ENCODE results near the gene SCNN1G.
"Not testable (repeated sequence)": the region's sequence is repeated elsewhere in the genome, so short reads cannot be mapped to it uniquely, and the experiment has no call there.

SCNN1G gene, protein sequence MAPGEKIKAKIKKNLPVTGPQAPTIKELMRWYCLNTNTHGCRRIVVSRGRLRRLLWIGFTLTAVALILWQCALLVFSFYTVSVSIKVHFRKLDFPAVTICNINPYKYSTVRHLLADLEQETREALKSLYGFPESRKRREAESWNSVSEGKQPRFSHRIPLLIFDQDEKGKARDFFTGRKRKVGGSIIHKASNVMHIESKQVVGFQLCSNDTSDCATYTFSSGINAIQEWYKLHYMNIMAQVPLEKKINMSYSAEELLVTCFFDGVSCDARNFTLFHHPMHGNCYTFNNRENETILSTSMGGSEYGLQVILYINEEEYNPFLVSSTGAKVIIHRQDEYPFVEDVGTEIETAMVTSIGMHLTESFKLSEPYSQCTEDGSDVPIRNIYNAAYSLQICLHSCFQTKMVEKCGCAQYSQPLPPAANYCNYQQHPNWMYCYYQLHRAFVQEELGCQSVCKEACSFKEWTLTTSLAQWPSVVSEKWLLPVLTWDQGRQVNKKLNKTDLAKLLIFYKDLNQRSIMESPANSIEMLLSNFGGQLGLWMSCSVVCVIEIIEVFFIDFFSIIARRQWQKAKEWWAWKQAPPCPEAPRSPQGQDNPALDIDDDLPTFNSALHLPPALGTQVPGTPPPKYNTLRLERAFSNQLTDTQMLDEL

DNA sequence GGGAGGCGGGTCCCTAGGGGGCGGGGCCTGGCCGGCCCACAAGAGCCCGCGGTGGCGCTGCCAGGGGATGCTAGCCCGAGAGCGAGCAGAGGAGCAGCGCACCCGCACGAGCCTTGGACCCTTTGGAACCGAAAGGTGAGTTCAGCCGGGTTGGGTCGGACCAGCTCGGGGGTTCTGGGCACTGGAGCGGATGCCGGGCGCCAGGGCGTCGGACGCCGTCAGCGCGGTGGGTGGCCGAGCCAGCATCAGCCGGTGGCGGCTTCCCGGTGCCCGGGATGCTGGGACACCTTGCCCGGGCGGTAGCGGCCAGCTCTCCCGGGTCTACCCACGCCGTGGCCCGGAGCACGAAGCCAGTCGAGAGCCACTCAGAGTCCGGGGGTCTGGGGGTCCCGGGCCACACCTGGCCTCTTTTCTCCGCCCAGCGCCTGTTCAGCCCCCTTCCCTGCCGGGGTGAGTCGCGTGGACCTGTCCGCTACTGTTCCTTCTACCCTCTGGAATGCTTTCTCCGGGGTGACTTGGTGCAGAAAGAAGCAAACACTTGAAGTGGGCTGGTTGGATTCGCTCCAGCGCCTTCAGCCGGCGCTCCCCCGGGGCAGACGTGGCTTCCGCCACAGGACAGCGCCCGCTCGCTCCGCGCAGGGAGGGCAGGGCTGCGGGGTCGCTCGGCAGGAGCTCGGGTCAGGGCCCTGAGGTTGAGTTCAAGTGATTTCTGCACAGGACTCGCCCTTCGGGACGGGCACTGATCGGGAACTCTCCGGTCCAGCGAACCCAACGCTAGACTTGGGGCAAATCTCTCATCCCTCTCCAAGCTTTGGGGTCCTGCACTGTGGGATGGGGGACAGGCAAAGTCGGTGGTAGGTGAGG, at the start of gene SCNN1G:
SCNN1G (plus strand) TSS at position 67 of the 864 bp plus-strand sequence. CDS start 3,527 bp downstream, outside the sequence.
- no peak for DNase-seq

DNA sequence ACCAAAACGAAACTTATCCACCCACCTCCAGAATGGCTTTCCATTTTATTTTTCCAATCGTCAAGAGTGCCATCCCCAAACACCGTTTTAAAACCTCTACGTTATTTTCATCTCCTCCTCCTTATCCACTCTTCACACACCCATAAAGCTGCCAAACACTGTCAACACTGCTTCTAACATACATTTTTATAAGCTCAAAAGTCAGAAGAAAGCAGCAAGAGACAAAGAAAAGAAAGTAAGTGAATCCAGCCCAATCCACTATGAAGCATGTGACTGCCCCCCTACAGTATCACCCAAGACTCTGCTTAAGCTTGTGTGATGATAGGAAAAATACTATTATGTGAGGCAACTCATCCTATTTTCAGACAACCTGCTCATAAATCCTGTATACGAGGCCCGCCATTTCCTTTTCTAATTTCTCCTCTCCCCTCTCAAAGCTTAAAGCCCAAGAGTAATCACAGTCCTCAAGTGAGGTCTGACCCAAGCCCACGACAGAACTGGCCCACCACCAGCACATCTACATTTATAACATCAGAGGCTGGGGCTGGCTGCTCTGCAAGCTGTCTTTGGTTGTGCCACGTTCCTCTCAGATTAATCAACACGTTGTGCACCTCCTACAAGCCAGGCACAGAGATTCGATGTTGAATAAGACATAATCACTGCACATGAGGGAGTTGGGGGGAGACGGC, 49.6 kb upstream of the SCNN1G start:
- no peak for DNase-seq

DNA sequence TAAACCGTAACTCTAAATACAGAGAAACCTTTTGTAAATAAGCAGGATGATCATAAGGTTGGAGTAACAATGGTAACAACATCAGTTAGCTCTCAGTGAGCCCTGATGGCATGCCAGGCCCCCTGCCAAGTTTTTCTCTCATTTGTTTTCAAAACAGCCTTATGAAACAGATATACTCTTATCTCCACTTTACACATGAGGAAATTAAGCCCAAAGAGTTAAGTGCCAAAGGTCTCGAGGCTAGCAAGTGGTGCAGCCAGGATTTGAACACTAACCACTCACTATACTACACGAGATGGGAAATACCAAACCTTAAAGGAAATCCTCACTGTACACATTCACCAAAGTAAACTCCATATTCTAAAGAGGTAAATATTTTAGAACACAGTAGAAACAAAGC, 48.3 kb upstream of the SCNN1G start:
- DNase-seq, result no peak

- DNase-seq, result no peak
Observed at GRCh38 chr16:23137256-23137655, 45.3 kb upstream of the SCNN1G start.

DNA sequence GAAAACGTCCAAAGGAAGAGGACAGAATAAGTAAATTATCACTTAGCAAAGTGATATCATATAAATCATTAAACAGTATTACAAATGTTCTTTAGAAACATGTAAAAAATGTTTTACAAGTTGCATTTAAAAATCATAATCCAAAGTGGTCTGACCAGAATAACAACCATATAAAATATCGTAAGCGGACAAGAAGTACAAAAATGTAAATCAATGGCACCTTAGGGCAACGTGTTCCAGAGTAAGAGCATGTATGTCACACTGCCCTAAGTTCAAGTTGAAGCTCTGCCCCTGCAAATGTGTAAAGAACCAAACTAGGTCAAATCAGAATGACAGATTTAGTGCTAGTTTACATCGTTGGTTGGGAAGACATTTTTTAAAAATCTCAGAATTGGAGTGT, 44.7 kb upstream of the SCNN1G start:
- no peak for DNase-seq

- DNase-seq, result no peak
Observed at GRCh38 chr16:23140107-23140506, 42.4 kb upstream of the SCNN1G start.

- no peak for DNase-seq
Observed at GRCh38 chr16:23141033-23141432, 41.5 kb upstream of the SCNN1G start.

DNA sequence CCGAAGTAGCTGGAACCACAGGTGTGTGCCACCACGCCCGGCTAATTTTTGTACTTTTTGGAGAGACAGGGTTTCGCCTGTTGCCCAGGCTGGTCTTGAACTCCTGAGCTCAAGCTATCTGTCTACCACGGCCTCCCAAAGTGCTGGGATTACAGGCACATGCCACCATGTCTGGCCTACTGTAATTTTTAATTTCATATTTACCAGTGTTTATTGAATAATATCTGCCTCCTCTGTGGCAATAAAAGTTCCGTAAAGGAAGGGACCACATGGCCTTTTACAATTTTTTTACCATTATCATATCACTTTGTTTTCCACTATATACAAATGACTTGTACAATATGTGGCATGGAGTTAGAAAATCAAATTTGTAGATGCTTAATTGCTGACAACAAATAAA, 41.0 kb upstream of the SCNN1G start:
- DNase-seq, result no peak

DNA sequence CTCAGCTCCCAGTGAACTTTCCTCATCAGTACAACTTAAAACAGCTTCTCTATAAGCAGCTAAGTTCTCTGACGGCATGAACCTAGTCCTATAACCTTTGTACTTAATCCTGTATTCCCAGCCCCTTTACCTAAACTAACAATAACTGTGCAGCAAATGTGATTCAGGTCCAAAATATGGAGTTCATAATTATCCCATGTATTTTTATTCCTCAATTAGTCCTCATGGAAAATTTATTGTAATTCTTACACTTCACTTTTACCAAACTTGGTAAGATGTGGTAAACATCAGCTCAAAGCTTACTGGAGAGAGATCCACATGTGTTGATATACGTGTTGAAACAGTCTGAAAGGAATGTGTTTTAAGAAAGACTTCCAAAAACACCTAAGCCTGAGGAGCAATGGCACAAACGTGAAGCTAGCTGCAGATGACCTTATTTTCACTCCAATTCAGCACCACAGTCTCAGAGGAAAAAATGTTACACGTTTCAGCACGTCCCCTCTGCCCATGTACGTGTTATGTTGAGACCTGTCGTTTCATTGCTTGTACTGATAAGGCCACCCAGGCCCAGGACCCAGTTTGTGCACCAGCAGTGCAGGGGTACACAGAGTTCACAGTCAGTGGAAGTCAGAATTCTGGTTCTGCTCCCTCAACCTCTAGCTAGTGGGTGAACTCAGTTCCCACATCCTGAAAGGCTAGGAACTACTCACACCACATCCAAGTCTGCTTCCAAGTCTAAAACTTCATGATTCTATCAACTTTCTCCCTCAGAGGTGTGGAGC, 40.4 kb upstream of the SCNN1G start:
- no peak for DNase-seq

- DNase-seq, result no peak
Observed at GRCh38 chr16:23143391-23143790, 39.2 kb upstream of the SCNN1G start.

DNA sequence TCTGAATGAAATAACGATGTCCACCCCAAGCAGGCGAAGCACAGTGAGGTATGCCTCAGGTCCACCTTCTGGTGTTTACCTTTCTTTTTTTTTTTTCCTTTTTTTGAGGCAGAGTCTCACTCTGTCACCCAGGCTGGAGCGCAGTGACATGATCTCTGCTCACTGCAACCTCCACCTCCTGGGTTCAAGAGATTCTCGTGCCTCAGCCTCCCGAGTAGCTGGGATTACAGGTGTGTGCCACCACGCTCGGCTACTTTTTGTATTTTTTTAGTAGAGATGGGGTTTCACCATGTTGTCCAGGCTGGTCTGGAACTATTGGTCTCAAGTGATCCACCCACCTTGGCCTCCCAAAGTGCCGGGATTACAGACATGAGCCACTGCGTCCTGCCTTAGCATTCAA, 38.2 kb upstream of the SCNN1G start:
- not testable (repeated sequence) for DNase-seq

- no peak for DNase-seq
Observed at GRCh38 chr16:23145186-23145585, 37.4 kb upstream of the SCNN1G start.

DNA sequence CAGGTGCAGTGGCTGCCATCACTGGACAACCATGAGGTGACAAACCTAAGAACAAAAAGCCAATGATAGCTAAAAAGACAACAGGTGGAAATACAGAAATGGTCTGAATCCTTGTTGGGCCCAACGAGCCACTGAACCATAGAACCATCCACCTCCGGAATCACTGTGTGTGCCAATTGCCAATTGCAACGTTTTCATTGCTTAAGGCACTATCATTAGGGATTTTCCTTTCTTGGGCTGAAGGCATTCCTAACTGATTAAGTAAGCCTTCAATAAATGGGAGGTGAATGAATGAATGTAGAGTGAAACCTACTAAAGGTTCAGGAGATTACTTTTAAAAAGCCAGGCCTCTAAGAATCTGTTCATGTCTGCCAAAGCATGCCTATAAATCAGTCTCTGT, 36.9 kb upstream of the SCNN1G start:
- no peak for DNase-seq

DNA sequence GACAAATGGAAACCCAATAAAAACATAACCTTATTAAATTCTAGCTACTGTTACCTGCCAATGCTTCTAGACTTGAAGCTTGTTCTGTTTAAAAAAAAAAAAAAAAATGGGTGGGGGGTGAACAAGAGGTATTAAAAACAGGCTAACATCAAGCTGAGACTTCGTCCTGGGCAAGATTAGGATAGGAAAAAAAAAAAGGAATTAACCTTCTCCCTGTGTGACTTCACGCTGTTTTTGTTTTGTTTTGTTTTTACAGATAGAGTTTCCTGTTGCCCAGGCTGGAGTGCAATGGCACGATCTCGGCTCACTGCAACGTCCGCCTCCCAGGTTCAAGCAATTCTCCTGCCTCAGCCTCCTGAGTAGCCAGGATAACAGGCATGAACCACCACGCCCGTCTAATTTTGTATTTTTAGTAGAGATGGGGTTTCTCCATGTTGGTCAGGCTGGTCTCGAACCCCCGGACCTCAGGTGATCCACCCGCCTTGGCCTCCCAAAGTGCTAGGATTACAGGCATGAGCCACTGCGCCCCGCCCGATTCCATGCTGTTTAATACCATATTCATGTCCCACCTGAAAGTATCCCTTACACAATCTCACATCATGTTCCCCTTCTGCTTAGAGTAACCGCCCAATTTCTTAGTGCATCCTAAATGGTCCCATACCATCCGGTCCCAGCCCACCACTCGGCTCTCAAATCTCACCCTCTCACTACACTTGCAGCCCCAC, 35.5 kb upstream of the SCNN1G start:
- DNase-seq, result no peak

GRCh38 chr16:23147666-23148065, 34.9 kb upstream of the SCNN1G start:
- no peak for DNase-seq

- DNase-seq, result no peak
Observed at GRCh38 chr16:23148166-23148512, 34.4 kb upstream of the SCNN1G start.

DNA sequence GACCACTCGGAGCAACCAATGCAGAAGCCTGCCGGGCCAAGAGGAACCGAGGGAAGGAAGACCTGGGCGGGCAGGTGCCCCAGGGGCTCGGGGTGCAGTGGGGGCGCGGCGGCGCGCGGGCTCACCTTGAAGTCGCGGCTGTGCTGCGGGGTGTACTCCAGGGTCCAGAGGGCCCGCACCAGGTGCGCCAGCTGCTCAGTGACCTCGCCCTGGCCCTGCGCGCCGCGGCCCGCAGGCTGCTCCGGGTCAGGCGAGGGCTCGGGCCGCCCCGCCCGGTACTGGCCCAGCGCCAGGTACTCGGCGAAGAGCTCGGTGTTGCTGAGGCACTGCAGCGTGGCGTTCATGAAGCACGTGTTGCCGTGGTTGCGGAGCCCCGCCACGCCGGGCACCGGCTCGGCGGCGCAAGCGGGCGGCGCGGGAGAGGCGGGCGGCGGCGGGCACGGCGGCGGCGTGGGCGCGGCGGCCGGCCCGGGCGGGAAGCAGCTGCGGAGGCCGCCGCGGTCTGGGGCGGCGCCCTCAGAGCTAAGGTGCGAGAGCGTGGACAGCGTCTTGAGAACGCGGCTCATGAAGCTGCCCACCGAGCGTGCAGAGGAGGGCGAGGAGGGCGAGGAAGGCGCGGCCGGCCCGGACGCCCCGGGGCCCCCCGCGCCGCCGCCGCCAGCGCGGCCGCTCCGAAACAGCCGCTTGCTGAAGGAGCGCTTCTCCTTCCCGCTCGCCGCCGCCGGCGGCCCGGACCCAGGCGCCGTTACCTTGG, 33.9 kb upstream of the SCNN1G start:
- DNase-seq, result peak in 1 of 2 experiments; percentile 1

DNA sequence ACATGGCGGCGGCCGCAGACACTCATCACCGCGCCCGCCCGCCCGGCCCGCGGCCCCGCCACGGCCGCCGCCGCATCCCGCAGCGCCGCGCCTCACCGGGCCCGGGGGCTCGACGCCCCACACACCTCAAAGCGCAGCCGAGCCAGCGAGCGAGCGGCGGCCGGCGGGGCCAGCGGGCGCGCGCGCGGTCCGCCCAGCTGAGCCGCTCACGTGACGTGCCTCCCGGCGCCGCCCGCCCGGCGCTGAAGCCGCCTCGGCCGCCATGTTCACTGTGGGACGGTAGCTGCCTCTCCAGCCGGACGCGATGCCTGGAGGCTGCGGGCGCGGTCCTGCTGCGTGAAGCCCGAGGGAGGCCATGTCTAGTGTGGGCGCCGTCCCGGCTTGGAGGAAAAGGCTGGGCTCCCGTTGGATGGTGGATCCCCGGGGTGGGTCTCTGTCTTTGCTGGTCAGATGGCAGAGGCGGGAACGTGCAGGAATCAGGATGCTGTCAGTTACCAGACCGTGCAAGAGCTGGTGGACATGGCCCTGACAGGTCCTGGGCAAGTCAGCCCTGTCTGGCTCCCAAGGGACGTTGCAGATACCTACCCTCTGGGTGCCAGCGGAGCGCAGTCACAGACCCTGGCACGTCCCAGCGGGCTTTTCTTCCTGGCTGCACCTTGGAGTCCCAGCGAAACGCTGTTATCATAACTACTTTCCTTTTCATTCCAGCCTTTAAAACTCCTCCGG, 33.1 kb upstream of the SCNN1G start, which contains the start of gene USP31:
USP31 (minus strand) TSS at position 186 of the 726 bp plus-strand sequence; CDS start at position 4, 182 bp downstream.
- DNase-seq, result peak; percentile 63 to 81

- DNase-seq, result no peak
Observed at GRCh38 chr16:23149993-23150364, 32.6 kb upstream of the SCNN1G start.
